ENCODE data around the gene LCN6.
"Not testable (repeated sequence)": the region's sequence is repeated elsewhere in the genome, so short reads cannot be mapped to it uniquely, and the experiment has no call there.

Gene LCN6

DNA sequence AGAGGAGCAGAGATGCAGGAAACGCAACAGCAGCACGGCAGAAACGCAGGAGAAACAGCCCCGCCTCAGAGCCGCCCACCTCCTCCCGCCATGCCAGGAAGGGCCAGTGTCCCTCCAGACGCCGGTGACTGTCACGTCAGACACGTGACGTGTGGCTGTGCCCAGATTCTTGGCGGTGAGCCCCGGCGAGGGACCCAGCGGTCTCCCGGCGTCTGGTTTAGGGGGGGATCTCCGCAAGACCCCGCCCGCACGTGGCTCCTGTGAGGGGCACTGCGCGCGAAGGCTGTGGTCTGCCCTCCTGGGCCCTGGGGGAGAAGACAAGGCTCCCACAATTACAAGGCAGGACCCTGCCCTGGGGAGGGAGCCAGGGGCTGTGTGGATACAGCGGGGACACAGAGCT, 12.1 kb upstream of the LCN6 start:
- FAIRE-seq (no peak), DNase-seq (ENCODE audit: low spot score) (no peak)

DNA sequence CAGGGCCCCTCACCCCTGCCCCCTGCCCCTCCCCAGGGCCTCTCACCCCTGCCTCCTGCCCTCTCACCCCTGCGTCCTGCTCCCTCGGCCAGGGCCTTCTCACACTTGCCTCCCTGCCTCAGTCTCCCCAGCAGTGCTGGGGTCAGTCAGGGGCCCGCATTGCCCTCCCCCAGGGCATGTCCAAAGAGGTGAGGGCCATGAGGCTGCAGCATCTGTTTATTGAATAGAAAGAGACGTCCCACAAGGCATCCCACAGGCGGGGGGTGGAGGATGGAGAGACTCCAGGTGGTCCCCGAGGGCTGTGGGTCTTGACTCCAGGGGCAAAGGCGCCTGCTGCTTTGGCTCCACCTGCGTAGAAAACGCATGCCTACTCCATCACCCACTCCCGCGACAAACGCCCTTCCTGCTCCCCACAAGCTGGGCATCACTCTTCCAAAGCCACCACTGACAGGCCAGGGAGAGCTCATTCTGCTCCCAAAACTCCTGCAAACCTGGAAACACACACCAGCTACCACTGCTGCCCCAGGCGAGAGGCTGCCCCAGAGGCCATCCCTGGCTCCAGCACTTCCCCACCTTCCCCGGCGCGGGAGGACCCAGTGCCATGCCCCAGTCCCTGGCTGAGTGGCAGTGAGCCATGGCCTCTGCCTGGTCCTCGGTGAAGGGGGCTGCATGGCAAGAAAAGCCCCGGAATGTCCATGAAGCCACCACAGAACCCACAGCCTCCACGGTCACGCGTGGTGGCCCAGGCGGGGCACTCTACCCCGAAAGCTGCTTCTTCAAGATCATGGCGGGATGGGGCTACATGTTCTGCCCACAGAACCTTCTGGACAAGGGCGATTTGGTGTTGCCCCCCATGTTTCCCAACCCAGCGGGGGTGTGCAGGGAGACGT, 11.4 kb upstream of the LCN6 start:
- DNase-seq (ENCODE audit: low spot score) (no peak), FAIRE-seq (no peak)

DNA sequence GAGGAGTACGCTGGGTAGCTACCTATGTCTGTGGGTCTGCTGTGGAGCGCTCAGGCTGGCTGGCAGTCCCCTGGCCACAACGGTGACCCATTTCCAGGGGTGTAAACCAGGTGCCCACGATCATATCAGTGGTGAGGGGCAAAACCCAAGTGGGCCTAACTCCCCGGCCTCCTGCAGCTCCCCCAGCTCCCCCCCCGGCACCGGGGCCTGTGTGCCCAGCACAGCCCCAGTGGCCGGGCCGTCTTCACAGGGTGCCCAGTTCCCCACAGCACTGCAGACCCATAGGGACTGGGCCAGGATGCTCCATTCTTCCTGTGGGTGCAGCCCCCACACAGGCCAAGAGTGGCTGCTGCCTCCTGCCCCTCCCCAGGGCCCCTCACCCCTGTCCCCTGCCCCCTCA, 10.7 kb upstream of the LCN6 start:
- FAIRE-seq: no peak
- DNase-seq (ENCODE audit: low spot score): no peak

DNA sequence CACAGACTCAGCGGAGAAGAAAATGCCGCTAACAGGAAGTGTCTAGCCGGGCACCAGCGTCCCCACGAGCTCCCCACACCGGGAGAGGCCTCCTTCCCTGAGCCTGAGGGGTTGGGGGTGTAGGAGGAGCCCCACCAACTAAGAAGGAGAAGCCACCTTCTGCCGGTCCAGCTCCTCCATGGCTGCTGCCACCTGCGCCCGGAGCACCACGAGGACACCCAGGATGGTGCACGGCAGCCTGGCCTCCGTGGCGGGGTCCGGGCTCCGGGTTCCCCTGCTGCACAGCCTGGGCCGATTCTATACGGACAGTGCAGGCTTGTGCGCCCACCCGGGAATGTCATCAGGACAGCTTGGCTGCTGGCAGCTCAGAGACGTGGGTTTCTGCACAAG, 9.4 kb upstream of the LCN6 start:
- DNase-seq (ENCODE audit: low spot score) (no peak), FAIRE-seq (no peak)

DNA sequence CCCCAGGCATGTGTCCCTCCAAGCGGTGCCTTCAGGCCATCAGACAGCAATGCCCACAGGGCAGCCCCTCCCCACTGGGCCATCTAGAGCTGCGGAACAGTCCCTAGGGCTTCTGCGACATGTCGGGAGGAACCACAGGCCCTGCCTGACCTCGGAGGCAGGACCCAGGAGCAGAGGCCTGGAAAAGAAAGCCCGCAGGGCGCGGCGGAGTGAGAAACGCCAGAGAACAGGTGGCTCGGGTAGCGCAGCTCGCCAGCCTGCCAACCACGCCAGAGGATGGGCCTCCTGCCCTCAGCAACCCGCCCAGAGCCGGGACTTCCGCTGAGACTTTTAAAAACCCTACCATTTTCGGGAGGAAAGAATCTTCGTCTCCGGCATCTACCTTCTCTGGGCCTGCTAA, 9.0 kb upstream of the LCN6 start:
- no peak for FAIRE-seq
- no peak for DNase-seq (ENCODE audit: low spot score)

DNA sequence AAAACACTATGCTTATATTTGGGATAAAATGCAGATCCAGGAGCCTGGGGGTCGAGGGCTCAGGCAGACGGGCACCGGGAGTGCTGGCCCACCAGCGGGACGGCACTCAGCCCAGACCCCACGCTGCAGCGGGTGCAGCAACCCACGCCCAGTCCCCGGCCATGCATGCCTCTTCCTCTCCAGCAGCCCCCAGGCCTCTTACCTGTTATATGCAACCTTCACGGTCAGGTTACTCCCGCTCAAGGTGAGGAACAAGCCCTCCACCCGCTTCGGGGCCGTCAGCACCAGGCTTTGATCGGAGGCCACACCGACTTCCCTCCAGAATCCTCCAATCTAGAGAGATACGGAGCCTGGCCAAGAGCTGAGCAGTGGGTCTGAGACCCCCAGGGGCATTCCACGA, 8.5 kb upstream of the LCN6 start:
- FAIRE-seq (no peak), DNase-seq (ENCODE audit: low spot score) (no peak)

DNA sequence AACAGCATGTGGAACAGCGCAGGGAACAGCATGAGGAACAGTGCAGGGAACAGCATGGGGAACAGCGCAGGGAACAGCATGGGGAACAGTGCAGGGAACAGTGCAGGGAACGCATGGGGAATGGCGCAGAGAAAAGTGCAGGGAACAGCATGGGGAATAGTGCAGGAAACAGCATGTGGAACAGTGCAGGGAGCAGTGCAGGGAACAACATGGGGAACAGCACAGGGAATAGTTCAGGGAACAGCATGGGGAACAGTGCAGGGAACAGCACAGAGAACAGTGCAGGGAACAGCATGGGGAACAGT, 7.8 kb upstream of the LCN6 start:
- DNase-seq (ENCODE audit: low spot score) (no peak), FAIRE-seq (no peak)

DNA sequence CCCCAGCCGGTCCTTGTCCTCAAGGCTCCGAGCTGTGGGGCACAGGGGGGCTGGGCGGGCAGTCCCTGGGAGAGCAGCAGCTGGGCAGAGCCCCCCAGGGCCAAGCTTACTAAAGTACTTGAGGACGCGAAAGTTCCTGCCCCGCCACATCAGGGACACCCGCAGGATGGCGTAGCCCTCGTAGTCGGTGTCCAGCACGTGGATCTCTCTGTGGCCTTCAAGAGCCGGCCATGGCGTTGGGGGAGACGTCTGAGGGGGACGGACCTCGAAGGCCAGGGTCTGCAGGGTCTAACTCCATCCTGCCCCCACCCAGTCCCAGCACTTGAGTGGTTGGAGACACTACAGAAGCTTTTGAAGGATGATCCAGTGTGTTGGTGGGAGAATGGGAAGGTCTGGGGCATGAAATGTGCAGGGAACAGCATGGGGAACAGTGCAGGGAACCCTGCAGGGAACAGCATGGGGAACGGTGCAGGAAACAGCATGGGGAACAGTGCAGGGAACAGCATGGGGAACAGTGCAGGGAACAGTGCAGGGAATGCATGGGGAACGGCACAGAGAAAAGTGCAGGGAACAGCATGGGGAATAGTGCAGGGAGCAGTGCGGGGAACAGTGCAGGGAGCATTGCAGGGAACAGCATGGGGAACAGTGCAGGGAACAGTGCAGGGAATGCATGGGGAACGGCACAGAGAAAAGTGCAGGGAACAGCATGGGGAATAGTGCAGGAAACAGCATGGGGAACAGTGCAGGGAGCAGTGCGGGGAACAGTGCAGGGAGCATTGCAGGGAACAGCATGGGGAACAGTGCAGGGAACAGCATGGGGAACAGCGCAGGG, 7.2 kb upstream of the LCN6 start:
- FAIRE-seq: peak; percentile 44
- DNase-seq (ENCODE audit: low spot score): not testable (repeated sequence)

DNA sequence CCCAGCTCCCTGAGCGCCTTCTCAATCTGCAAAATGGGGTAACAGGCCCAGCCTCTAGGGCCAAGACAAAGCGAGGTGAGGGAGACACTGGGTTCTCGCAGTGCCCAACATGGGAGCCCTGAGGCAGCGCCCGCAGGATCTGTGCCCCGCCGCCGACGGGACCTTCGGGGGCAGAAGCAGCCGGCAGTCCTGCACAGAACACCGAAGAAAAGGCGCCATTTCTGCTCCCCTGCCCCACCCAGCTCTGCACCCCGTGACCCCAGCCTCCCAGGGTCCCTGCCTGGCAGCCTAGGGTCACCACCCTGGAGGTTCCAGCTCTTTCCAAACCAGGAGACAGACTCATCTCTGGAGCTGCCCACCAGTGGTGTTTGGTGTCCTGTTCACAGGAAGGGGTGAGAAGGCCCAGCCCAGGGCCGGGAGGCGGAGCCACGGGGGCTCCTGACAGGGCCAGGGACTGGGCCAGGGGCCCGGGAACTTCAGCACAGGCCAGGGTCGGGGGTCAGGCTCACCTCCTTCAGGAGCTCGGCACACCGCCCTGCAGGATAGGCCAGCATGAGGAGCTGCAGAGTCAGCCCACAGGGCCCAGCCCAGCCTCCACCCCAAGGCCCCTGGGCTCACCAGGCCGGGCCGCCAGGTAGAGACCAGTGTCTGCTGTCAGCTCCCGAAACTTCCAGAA, 6.4 kb upstream of the LCN6 start:
- FAIRE-seq: no peak
- no peak for DNase-seq (ENCODE audit: low spot score)

DNA sequence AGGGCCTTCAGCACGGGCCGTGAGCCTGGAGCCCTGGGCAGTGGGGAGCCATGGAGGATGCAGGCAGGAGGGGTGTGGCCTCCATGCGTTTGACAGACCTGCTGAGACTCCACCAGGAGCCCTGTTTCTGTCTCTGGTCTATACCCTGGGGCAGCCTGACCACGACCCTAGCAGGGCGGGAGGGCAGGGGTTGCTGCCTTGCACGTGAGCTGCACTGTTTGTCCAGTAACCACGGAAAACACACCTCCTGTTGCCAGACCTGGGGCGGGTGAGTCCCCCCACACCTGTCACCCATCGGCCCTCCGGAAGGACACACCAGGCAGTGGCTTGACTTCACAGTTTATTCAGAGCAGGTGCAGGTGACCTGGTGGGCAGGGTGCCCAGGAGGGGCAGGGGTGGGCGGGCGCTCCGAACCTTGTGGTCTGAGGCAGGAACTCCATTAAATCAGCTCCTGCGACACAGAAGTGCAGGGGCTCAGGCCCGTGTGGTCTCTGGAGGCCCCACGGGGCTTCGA, 5.8 kb upstream of the LCN6 start:
- FAIRE-seq (no peak), DNase-seq (ENCODE audit: low spot score) (no peak)

DNA sequence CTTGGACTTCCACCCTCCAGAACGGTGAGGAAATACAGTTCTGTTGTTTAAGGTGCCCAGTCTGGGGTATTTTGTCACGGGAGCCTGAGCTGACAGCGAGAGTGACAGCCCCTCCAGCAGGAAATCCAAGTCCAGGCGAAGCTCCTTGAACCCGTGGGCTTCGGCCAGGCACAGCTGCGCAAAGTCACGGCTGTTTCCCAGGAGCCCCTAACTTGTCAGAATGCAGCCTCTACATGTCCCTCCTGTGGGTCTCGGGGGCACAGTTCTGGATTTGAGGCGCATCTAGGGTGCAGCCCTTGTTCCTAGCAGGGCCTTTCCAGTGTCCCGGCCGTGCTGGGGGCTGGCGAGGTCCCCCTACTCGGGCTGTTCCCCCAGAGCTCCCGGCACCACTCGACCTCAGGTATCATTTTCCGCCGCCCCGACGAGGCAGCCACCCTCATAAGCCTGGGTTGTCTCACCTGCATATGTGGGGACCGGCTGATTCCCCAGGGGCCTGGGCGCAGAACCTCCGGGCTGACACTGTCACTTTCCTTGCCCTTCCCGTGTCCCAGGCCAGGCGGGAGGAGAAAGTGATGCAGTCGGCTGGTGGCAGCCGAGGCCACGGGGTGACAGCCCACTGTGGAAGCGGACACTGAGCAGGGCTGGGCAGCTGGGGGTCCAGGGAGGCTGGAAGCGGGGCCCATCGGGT, 5.2 kb upstream of the LCN6 start:
- FAIRE-seq (no peak), DNase-seq (ENCODE audit: low spot score) (no peak)

DNA sequence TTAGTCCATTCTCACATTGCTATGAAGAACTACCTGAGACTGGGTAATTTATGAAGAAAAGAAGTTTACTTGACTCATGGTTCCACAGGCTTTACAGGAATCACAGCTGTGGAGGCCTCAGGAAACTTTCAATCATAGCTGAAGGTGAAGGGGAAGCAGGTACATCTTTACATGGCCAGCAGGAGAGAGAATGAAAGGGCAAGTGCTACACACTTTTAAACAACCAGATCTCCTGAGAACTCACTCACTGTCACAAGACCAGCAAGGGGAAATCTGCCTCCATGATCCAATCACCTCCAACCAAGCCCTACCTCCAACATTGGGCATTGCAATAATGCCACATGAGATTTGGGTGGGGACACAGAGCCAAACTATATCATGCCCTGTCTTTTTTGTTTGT, 3.5 kb upstream of the LCN6 start:
- FAIRE-seq: no peak
- no peak for DNase-seq (ENCODE audit: low spot score)

DNA sequence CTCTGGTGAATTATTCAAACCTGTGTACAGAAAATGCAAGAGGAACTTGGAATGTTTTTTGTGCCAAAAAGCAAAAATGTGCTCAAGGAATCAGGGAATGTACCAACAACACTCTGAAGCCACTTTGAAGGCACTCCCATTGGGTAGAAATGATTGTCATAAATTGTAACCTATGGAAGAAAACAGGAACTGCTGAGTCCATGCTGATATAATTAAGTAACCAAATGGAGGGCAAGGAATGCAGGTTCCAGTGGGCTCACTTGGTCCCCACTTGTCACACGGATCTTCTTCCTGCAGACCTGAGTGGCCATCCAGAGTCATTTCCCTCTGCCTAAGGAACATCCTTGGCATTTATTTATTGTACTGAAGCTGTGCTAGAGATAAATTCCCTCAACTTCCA, 2.9 kb upstream of the LCN6 start:
- DNase-seq (ENCODE audit: low spot score) (no peak), FAIRE-seq (no peak)

DNA sequence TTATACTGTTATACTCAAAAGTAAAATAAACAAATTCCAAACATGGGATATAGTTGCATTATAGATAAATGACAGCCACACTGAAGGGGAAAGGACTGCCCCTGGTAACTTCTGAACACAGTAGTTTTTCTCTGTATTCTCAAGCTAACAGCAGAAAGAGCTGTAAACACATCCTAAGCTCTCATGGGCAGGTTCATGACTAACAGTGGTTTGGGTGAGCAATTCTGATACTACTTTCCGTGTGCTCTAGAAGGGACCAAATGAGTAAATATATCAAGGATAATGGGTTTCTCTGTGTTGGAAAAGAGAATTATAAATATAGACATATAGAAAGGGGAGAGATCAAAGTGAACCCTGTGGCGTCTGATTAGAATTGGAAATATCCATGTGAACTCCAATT, 2.2 kb upstream of the LCN6 start:
- no peak for FAIRE-seq
- no peak for DNase-seq (ENCODE audit: low spot score)

DNA sequence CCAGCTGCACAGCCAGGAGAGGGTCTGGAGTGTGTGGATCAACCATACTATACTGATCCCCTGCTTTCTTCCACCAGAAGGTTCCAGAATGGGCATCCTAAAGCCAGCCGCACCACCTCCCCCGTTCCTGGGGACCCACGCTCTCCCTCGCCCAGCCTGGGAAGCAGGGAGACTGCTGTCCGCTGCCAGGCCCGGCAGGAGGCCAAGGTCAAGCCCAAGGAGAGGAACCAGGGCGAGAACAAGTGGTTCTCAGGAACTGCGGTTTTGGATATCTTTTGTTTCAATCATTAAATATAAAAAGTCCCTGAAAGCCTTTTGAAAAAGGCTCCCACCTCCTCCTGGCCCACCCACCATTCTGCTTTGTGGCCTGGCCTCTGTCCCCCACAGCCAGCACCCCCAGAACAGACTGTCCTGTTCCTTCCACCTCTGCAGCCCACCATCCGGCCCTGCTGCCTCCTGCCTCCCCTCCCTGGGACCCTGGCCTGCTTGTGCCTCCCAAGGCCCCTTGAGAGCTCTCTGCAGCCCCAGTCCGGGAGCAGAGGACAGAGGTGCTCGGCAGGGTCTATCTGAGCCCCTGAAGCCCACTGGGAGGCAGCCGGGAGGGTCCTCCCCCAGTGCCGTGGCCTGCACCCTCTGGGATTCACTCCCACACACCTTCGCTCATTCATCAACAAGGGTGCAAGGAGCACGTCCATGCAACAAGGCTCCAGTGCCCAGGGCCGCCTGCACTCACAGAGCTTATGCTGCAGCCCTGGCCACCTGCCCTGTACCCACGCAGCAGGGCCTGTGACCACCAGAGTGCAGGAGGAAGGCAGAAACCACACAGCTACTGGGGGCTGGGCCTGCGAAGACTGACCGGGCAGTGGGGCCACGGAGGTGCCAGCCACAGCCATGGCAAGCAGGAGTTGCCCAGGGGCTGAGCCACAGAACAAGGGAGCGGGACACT, 614 bp upstream of the LCN6 start:
- DNase-seq (ENCODE audit: low spot score): no peak
- FAIRE-seq: no peak

DNA sequence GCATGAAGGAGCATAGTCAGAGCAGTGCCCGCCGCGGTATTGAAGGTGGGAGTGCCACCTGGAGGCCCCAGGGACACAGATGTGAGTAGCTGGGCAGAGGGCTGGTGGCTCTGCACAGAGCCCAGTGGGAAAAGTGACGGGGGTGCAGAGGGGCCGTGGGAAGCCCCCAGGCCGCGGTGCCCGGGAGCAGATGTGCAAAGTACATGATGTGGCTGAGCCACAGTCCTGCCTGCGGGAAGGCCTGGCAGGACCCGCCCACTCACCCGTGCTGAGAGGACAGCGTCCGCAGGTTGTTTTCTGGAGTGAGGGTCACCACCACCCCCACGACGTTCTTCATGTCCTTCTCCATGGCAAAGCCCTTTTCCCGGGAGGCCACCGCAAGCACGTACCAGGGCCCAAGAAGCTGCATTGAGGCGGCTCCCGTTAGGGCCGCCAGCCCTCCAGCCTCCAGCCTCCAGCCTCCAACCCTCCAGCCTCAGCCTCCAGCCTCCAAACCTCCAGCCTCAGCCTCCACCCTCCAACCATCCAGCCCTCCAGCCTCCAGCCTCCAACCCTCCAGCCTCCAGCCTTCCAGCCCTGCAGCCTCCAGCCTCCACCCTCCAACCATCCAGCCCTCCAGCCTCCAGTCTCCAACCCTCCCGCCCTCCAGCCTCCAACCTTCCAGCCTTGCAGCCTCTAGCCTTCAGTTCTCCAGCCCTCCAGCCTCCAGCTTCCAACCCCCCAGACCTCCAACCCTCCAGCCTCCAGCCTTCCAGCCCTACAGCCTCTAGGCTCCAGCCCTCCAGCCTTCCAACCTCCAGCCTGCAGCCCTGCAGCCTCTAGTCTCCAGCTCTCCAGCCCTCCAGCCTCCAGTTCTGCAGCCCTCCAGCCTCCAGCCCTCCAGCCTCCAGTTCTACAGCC, 914 bp downstream of the LCN6 start:
- DNase-seq (ENCODE audit: low spot score) (no peak), FAIRE-seq (no peak)

DNA sequence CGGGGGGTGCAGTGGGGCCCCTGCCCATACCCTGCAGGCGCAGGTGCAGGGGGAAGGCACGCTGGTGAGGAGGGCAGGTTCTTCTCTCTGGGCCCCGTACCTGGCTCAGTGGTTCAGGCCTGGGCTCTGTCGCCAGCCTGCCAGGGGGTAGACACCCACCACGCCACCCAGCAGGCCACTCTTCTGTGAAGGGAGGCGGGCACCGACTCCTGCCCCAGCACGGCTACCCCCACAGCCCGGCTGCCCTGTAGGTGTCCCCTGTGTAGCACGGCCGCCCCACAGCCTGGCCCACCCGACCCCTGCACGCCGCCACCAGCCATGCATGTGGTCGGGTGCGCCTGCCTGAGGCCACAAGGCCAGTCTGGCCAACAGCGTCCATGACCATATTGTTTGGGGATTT, 1.7 kb downstream of the LCN6 start:
- DNase-seq (ENCODE audit: low spot score) (no peak), FAIRE-seq (no peak)

DNA sequence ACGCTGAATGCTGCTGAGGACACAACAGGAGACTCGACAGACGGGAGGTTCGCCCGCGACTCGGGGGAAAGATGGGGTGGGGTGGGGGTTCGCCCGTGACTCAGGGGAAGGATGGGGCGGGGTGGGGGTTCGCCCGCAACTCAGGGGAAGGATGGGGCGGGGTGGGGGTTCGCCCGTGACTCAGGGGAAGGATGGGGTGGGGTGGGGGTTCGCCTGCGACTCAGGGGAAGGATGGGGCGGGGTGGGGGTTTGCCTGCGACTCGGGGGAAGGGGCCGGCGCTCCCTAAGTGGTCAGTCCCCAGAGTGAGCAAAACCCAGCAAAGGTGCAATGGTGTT, 2.2 kb downstream of the LCN6 start:
- FAIRE-seq (no peak), DNase-seq (ENCODE audit: low spot score) (no peak)

DNA sequence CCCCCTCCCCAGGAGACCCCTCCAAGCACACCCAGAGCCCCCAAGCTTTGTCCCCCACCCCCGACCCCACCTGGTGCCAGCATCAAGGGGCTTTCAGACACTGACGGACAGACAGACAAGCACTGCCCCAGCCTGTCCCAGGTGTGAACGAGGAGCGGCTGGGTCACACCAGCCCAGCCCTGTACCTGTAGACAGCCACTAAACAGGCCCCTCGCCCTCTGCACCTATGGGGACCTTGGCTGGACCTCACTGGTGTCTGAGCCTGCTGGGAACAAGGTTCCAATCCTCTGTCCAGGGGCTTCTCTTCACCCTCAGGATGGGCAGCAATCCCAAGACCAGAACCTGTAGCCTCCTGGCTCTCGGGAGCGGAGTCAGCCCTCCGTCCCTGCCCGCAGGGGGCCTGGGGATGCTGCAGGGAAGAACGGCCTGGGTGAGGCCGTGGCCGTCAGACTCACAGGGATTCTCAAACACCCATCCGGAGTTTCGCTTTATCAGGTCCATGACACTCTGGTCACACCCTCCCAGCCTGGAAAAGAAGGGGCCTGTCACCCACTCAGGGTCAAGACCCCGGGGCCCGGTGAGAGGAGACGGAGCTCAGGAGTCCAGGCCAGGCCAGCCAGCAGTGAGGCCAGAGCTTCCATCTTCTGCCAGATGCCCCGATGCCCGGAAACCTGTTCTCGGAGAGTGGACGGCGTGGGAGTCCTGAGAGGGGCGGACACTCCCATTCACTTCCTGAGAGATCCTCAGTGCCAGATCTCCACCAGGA, 2.8 kb downstream of the LCN6 start:
- DNase-seq (ENCODE audit: low spot score) (no peak), FAIRE-seq (no peak)
